ENCODE data around the gene PAXIP1.

Gene PAXIP1

DNA sequence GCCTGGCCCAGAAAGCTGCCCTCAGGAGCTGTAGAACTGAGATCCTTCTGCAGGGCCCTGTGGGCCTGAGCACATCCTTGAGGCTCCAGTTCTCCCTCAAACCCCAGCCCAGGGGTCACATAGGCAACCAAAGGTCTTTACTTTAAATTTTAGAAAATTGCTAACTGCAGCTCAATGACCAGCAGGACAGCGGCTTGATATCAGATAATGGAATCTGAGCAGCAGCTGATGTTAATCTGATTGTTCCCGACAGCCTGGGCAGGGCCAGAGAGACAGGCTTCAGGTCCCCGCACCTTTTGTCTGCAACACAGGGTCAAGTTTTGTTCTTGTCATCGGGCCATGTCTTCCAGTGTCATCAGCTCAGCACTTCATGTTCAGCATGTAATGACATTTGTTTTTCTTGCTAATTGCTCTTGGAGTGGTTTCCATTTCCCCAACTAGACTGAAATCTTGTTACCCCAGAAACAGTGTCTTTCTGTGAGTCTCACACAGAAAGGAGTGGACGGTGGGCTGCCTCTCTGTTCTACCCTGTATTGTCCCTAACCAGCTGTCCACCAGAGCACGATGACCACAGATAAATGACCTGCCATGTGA, 91.0 kb downstream of the PAXIP1 start:
- no peak for DNase-seq (ENCODE audit: low read depth)

DNA sequence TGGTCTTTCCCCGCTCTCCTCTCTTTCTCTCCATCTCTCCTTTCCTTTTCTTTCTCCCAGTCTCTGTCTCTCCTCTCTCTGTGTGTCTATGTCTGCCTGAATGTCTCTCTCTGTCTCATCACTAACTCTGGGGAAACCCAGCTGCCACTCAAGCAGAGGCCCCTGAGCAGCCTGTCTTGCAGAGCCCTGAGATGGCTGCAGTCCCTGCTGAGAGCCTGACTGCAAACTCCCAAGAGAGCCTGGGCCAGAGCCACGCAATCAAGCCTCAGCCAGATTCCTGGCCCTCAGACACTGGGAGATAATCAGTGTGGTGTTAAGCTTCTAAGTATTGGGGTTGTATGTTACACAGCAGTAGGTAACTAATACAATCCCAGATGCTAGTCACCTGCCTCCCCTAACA, 91.5 kb downstream of the PAXIP1 start:
- no peak for DNase-seq (ENCODE audit: low read depth)

- DNase-seq (ENCODE audit: low read depth) = no peak
Observed at GRCh38 chr7:154910977-154911376, 91.9 kb downstream of the PAXIP1 start.

DNA sequence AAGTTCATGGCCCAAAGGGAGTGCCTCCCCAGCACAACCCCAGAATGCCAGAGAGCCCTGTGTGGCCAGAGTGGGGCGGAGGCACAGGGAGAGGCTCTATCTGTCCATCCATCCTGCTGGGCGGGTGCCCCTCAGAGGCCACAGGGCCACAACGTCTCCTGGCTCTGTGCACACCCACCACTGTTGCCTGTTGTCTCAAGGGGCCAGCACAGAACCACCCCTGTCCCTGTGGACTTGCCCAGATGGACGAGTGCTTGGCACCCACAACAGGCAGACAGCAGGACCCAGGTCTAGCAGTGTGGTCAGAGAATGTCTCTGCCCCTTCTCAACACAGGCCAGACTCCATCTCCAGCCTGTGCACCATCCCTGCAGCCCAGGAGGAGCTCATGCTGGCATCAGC, 92.8 kb downstream of the PAXIP1 start:
- DNase-seq (ENCODE audit: low read depth) = no peak

- no peak for DNase-seq (ENCODE audit: low read depth)
Observed at GRCh38 chr7:154909241-154910105, 93.5 kb downstream of the PAXIP1 start.

DNA sequence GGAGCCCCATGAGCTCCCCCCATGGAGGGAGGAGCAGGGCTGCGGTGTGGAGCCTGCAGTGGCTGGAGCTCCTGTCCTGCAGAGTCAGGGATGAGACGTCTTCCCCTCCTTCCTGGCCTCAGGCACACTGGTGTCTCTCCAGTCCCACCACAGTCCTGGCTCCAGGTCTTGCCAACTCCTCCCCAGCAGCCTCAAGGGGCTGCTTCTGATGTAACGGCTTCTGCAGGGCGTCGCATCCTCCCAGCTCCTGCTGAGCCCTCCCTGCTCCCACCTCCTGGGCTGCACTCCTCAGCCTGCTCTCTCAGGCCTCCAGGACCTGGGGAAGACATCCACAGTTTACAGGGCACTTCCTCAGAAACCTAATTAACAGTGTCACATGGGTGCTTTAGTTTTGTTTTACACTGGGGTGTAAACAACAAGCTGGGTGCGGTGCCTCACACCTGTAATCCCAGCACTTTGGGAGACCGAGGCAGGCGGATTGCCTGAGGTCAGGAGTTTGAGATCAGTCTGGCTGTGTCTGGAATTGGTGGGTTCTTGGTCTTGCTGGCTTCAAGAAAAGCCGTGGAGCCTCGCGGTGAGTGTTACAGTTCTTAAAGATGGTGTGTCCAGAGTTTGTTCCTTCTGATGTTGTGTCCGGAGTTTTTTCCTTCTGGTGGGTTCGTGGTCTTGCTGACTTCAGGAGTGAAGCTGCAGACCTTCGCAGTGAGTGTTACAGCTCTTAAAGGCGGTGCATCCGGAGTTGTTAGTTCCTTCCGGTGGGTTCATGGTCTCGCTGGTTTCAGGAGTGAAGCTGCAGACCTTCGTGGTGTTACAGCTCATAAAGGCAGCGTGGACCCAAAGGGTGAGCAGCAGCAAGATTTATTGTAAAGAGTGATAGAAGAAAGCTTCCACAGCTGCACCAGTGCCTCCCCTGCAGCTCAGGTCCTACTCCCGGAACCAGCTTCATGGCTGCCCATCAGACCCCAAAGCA, 95.0 kb downstream of the PAXIP1 start:
- no peak for DNase-seq (ENCODE audit: low read depth)

GRCh38 chr7:154906736-154907355, 96.1 kb downstream of the PAXIP1 start:
- no peak for DNase-seq (ENCODE audit: low read depth)

- DNase-seq (ENCODE audit: low read depth) = no peak
Observed at GRCh38 chr7:154906201-154906600, 96.7 kb downstream of the PAXIP1 start.

GRCh38 chr7:154905615-154906014, 97.3 kb downstream of the PAXIP1 start:
- DNase-seq (ENCODE audit: low read depth) = no peak

DNA sequence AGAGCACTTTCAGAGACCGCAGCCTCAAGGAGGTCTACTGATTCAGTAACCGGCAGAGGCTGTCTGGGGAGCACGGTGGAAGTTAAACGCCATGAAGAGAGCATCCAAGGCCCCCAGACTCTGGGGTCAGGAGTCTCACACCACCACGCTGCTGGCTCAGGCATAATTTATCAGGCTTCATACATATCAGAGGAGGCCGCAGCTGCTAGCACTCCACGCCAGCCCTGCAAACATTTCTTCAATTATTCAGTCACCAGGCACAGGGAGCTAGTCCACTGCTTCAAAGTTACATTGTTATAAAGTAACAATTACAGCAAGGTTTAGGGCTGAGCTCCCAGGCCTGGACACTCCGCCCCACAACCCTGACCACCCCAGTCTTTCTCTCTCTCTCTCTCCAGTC, 97.8 kb downstream of the PAXIP1 start:
- DNase-seq (ENCODE audit: low read depth) = no peak

DNA sequence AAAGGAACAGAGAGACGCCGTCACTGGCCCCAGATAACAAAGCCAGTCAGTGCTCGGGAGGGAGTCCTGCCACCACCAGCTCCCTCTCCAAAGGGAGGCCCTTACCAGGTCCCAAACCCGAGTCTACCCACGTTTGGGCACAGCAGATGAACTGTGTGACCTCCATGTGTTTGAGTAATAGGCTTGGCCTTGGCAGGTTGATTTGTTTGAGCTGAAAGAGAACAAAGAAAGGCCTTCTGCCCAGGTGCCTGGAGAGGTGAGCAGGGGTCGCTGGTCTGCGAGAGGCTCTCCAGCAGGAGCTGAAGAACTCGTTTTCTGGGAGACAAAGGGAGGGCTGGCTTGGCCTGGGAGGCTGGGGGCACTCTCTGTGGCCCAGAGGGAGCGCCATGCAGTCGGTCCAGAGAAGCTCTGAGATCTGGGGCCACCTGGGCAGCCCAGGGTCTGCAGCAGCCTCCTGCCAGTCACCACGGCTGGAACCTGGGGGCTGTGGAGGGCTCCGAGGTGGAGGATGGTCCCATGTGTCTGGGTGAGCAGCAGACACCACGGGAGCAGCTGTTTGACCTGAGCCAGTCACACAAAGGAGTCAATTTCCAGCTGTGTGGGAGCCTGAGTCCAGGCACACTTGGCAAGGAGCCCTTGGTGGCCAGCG, 99.7 kb downstream of the PAXIP1 start:
- no peak for DNase-seq (ENCODE audit: low read depth)

DNA sequence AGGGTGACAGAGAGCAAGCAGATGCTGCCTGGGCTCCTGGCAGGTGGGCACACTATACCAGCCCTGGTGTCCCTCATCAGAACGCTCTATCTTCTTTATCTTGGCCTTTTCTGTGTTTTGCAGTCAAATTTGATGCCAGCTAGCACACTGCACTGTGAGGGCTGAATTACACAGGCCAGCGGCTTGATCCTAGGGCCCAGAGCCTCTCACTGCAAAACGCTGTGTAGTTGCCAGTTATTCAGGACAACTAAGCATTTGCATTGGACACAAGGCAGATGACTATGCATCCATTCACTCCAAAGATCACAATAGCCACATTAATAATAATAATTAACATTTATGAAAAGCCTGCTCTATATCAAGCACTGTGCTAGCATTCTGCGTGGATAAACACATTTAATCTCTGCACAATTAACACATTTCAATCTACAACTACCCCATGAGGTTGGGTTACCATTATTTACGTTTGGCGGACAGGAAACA, 100.3 kb downstream of the PAXIP1 start:
- DNase-seq (ENCODE audit: low read depth) = no peak

DNA sequence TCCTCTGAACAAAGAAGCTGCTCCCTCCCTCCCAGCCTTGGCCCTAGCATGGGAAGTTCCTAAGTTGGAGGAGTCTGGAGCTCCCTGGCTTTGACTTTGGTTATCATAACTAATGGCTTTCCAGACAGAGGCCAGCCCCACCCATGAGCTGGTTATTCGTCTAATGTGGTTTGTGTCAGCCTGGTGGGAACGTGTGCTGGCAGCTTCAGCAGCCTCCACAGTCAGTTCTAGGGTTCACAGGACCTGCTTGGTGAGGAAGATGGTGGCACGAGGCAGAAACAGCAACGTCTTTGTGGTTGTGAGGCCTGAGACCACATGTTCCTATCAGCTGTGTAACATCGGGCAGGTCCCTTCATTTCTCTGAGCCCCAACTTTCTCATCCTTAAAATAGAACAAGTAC, 103.1 kb downstream of the PAXIP1 start:
- DNase-seq (ENCODE audit: low read depth) = no peak

DNA sequence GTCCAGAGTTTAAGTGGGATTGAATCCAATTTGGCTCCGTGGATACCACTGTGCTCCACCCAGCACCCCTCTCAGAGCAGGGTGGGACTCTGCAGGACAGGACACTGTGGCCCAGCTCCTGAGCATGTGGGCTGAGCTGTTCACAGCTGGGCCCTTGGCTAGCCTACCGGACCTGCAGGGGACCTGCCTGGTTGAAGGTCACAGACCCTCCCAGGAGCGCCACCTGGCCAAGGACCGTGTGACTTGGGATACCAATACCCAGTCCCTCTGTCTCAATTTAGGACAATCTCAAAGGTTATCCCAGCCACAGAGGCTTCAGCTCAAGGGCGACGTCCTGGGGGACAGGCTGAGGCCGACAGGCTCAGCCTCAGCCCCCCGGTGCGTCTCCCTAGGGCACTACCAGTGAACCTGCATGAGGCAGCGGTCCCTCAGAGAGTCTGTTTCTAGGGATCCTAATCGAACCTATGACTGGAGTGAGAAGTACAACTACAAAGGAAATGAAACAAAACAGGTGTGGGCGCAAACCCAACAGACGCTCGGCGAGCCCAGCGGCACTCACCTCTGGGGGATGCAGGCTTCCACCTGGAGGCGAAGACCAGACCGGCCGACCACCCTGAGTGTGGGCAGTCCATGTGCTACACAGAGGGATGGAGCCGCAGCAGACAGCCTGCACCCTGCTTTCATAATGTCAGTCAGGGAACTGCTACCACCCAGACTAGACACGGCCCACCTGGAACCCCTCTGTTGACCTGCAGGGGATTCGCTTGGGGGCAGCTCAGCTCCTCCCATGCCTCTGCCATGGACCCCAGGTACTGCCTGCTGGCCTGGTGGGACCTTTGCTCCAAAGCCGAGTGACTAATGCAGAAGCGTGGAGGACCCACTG, 103.7 kb downstream of the PAXIP1 start:
- no peak for DNase-seq (ENCODE audit: low read depth)

DNA sequence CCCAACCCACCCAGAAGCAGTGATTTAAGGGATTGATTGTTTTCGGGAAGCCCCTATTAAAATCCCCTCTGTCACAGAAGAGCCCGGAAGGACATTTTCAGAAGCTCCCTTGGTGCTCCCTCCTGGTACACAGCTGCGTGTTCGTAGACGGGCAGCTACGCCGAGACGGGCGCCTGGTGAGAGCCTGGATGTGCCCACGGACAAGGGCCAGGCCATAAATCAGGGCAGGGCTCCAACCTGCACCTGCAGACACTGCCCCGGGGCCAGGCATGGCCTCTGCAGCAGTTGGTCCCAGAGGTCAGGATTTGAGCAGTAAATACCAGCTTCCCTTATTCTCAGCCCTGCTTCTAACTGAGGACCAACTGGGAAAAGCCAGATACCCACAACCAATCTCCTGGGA, 106.8 kb downstream of the PAXIP1 start:
- DNase-seq (ENCODE audit: low read depth) = no peak
